Measurements from ENCODE around the gene PLCB3. TPM values are rescaled to one million over a fixed set of nuclear protein-coding genes. Genes with fewer than 3 reads are reported as not detected.

The PLCB3 gene
- total RNA-seq, 1 experiment from 2014 or later = 80.2 TPM

DNA sequence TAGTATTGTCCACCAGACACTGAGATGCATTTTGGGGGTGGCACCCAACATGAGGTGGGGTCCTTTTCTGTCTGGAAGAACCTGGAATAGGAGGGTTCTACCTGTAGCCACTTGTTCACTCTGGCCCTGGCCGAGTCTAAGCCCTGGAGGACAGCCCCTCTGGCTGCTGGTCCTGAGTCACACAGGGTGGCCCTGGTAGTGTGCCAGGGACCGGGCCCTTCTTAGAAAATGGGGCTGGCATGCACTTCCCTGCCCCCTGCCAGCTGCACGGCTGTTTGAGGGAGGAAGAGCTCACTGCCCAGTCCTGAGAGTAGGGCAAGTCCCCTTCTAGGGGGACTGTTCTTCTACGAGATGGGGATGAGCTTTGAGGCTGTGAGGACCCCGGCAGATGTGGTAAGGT lies 2.2 kb downstream of the PLCB3 start:
- Mint-ChIP-seq H3K9me3 (no peaks in the 10 kb centered on the region), H3K4me1 (peaks cover 26 to 36% of the 10 kb centered on the region in 2 experiments), H3K27ac (peak overlapping the region; percentile 34 to 86 (median 76); a peak in 3 of 7 replicates), H3K36me3 (ENCODE audit: insufficient read depth in 1 of 3, low read depth in 3 of 3) (peaks cover 24 to 44% (median 37%) of the 10 kb centered on the region in 3 experiments; a peak in 6 of 7 replicates), H3K4me3 (peak overlapping the region; percentile 85 to 98; a peak in 4 of 5 replicates), H3K27me3 (ENCODE audit: low read depth) (no peaks in the 10 kb centered on the region)
- Histone ChIP-seq H4K5ac (ENCODE audit: insufficient read length, low read depth, low read length) (no peak overlapping the region), H3K56ac (ENCODE audit: insufficient read length, low read depth, low read length) (no peak overlapping the region), H3K14ac (ENCODE audit: insufficient read depth, low read length) (no peak overlapping the region), H2BK20ac (ENCODE audit: low read depth, low read length, poor library complexity, severe bottlenecking) (no peak overlapping the region), H2BK120ac (ENCODE audit: low read depth, low read length, poor library complexity, severe bottlenecking) (no peak overlapping the region), H3K79me1 (ENCODE audit: insufficient read depth, low read depth, low read length, poor library complexity, severe bottlenecking) (peaks cover 3% of the 10 kb centered on the region), H3K9ac (ENCODE audit: extremely low read depth, insufficient read length, low read length) (no peak overlapping the region), H3K4me2 (ENCODE audit: insufficient read depth, insufficient read length, low read length) (peak overlapping the region; percentile 19), H3K27ac (ENCODE audit: insufficient read length, low read depth, low read length) (no peak overlapping the region), H2BK12ac (ENCODE audit: insufficient read length, low read depth, low read length) (no peak overlapping the region), H2AK5ac (ENCODE audit: insufficient read length, low read length) (no peak overlapping the region), H3K23me2 (ENCODE audit: insufficient read length, low read depth, low read length, poor library complexity, severe bottlenecking) (peaks cover 16% of the 10 kb centered on the region), H3K23ac (ENCODE audit: insufficient read length, low read depth, low read length) (no peak overlapping the region), H3K4me1 (ENCODE audit: insufficient read depth, low read length) (peaks cover 9% of the 10 kb centered on the region; the same call in 1 of the 2 replicates), H4K8ac (replicated peaks; ENCODE audit: insufficient read length, low read depth, low read length) (no peak overlapping the region), H3K27me3 (ENCODE audit: insufficient read depth, low read length) (no peaks in the 10 kb centered on the region), H4K91ac (ENCODE audit: insufficient read length, low read depth, low read length) (no peak overlapping the region), H3K18ac (ENCODE audit: insufficient read length, low read depth, low read length) (no peak overlapping the region), H3K4ac (ENCODE audit: low read depth, low read length) (no peak overlapping the region), H3K9me3 (ENCODE audit: control insufficient read depth, low read depth, low read length) (no peaks in the 10 kb centered on the region), H4K20me1 (ENCODE audit: control insufficient read depth, insufficient read depth, insufficient read length) (no peaks in the 10 kb centered on the region), H3K79me2 (ENCODE audit: insufficient read depth, low read length) (no peaks in the 10 kb centered on the region; the same call in 1 of the 2 replicates), H2BK15ac (ENCODE audit: low read depth, low read length) (no peak overlapping the region), H3T11ph (ENCODE audit: low read length) (no peak overlapping the region), H2AFZ (ENCODE audit: low read length) (no peak overlapping the region), H2BK5ac (ENCODE audit: insufficient read length, low read length) (no peak overlapping the region)
- DNase-seq = no peak
- no CpG with 5 or more reads among the region's 5 CpGs for WGBS (ENCODE audit: extremely low coverage, insufficient read length, low lambda C conversion rate)
- TF ChIP-seq, protein P1, sequence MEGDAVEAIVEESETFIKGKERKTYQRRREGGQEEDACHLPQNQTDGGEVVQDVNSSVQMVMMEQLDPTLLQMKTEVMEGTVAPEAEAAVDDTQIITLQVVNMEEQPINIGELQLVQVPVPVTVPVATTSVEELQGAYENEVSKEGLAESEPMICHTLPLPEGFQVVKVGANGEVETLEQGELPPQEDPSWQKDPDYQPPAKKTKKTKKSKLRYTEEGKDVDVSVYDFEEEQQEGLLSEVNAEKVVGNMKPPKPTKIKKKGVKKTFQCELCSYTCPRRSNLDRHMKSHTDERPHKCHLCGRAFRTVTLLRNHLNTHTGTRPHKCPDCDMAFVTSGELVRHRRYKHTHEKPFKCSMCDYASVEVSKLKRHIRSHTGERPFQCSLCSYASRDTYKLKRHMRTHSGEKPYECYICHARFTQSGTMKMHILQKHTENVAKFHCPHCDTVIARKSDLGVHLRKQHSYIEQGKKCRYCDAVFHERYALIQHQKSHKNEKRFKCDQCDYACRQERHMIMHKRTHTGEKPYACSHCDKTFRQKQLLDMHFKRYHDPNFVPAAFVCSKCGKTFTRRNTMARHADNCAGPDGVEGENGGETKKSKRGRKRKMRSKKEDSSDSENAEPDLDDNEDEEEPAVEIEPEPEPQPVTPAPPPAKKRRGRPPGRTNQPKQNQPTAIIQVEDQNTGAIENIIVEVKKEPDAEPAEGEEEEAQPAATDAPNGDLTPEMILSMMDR (conservative IDR thresholded peaks at IDR 0.05) = no peak

Measured in H9 (cell line).